ENCODE measurements around the gene SNX5. TPM values are rescaled to one million over a fixed set of nuclear protein-coding genes. Genes with fewer than 3 reads are reported as not detected.

Gene SNX5
- total and polyA plus RNA-seq, 2 of the 8 experiments (the other 6 are each of a cell fraction or from before 2014, with no cell fraction given), result 155 to 194 TPM

DNA sequence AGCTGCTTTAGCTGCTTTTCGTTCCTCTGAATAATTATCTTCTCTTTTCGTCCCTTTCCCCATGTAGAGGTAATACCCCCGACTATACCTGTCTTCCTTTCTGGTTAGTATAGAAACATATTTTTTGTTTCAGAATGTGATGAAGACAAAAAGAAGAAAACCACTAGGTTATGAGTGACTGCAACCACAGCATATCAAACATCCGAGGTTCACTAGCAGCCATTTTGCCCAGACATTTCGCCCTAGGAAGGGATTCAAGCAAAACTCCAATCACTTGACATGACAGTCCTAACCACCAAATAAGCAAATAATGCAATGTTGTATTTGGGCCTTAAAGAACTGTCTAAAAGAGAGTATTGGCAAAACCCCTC lies 9.4 kb downstream of the SNX5 start:
- Histone ChIP-seq H2BK12ac (ENCODE audit: low read depth, low read length) (no peak overlapping the region), H2AFZ (ENCODE audit: low read length) (no peak overlapping the region), H3K23ac (ENCODE audit: insufficient read length) (no peak overlapping the region), H3K79me1 (ENCODE audit: low read depth, low read length) (no peaks in the 10 kb centered on the region), H2BK20ac (ENCODE audit: low read length) (no peak overlapping the region), H3K4me2 (ENCODE audit: insufficient read depth in 1 of 2, low read depth in 2 of 2, low read length in 2 of 2) (peak overlapping the region; percentile 19 to 47; a peak in 3 of 4 replicates), H3K18ac (ENCODE audit: extremely low read depth, low read length) (no peak overlapping the region), H4K20me1 (replicated peaks in 1 of 2; ENCODE audit: control insufficient read depth in 1 of 2, insufficient read depth in 2 of 2, low read length in 2 of 2) (peaks cover 50 to 53% of the 10 kb centered on the region in 2 experiments), H2BK15ac (ENCODE audit: low read length) (no peak overlapping the region), H3K79me2 (ENCODE audit: control insufficient read depth in 1 of 2, insufficient read depth in 2 of 2, low read length in 2 of 2) (peaks cover 95 to 100% of the 10 kb centered on the region in 2 experiments), H2BK5ac (ENCODE audit: low read depth, low read length) (no peak overlapping the region), H4K8ac (ENCODE audit: extremely low read depth, insufficient read depth, low read length) (no peak overlapping the region), H3K27ac (ENCODE audit: low read depth, low read length) (no peak overlapping the region), H3K27me3 (replicated peaks in 1 of 4; ENCODE audit: control insufficient read depth in 3 of 4, extremely low read depth in 1 of 4, insufficient read depth in 3 of 4, low read length in 3 of 4) (no peaks in the 10 kb centered on the region), H3K9me3 (ENCODE audit: insufficient read depth in 2 of 2, low read depth in 1 of 2, low read length in 1 of 2) (no peaks in the 10 kb centered on the region), H4K5ac (ENCODE audit: insufficient read length, low read depth, low read length) (no peak overlapping the region), H3K4me3 (ENCODE audit: extremely low read depth in 1 of 4, insufficient read depth in 2 of 4, low read depth in 3 of 4, low read length in 4 of 4) (no peak overlapping the region), H2AK5ac (ENCODE audit: low read depth, low read length) (no peak overlapping the region), H3K4ac (replicated peaks; ENCODE audit: insufficient read length, low read depth, low read length) (no peak overlapping the region), H3K4me1 (replicated peaks in 1 of 4; ENCODE audit: control insufficient read depth in 3 of 4, insufficient read depth in 4 of 4, low read length in 3 of 4) (peaks cover 0 to 32% (median 6%) of the 10 kb centered on the region in 4 experiments; a peak in 6 of 7 replicates), H3K36me3 (ENCODE audit: control insufficient read depth in 2 of 4, insufficient read depth in 4 of 4, low read length in 3 of 4) (peaks cover 14 to 41% (median 25%) of the 10 kb centered on the region in 4 experiments), H3K56ac (replicated peaks; ENCODE audit: insufficient read length, low read depth, low read length) (no peak overlapping the region), H2BK120ac (replicated peaks; ENCODE audit: low read depth, low read length) (no peak overlapping the region), H4K91ac (replicated peaks; ENCODE audit: insufficient read length, low read length) (no peak overlapping the region), H3K23me2 (ENCODE audit: low read depth, low read length) (no peaks in the 10 kb centered on the region), H3K14ac (ENCODE audit: insufficient read length) (no peak overlapping the region), H3K9ac (replicated peaks in 1 of 4; ENCODE audit: extremely low read depth in 1 of 4, low read depth in 3 of 4, low read length in 3 of 4) (0 out of 7 replicates have a peak overlapping the region, but pooled peaks of 1 of the 4 experiments have one; percentile 22)
- POLR2A ChIA-PET (ENCODE audit: partially characterized antibody), result interaction anchor here (0.8 to 20.7 kb wide), 7 partner anchors 9 to 325 kb away, joined by 3 to 424 read pairs (median 19); partner anchors contain the start of genes MGME1 and SNX5
- DNase-seq (ENCODE audit: low read depth in 1 of 2, low spot score in 2 of 2) (no peak), FAIRE-seq (no peak)
- 82% methylated on average over 5 of the region's 5 CpGs; no CpG with 5 or more reads in 1 of the 2 experiments for WGBS, 2 experiments (ENCODE audit: extremely low coverage in 1 of 2, insufficient coverage in 1 of 2, insufficient read length in 1 of 2, insufficient replicate concordance in 2 of 2, low coverage in 1 of 2, low lambda C conversion rate in 2 of 2, missing lambda C conversion rate in 1 of 2)
- CTCF ChIA-PET (ENCODE audit: partially characterized antibody), result interaction anchor here (1.0 to 2.4 kb wide), 5 partner anchors 11 to 41 kb away, joined by 3 to 15 read pairs (median 4); no protein-coding TSS in a partner anchor
- TF ChIP-seq POLR2A (IDR thresholded peaks at IDR 0.05; ENCODE audit: control extremely low read depth in 1 of 2, low read depth in 2 of 2, low read length in 2 of 2), result peak in 1 of 2 experiments; percentile 59; a peak in 1 of 3 replicates
- TF ChIP-seq SIRT6 (IDR thresholded peaks at IDR 0.05; ENCODE audit: low read length), result no peak
